Ureter (tissue), 1 donor: ENCODE measurements around the gene MBD5. TPM values are rescaled to one million over a fixed set of nuclear protein-coding genes. Genes with fewer than 3 reads are reported as not detected.

ENCODE experiments used
- DNase-seq: peaks from one replicate; pipeline ENCODE4 v3.0.0-alpha.2; 2020; ENCODE audit warnings: low spot score
- total RNA-seq: library from RNA; stranded (reverse); gene quantifications from one replicate; pipeline ENCODE4 v1.2.4, GENCODE V29; 2023
- donor health status: DM: yes; HTN: yes; CAD: no.

Gene MBD5
- total RNA-seq, 1 donor from 2014 or later = 82.4 TPM

GRCh38 chr2:148461876-148462275 lies 441.0 kb downstream of the MBD5 start:
- no peak for DNase-seq

GRCh38 chr2:148475626-148476025 lies 454.7 kb downstream of the MBD5 start:
- DNase-seq = no peak

DNA sequence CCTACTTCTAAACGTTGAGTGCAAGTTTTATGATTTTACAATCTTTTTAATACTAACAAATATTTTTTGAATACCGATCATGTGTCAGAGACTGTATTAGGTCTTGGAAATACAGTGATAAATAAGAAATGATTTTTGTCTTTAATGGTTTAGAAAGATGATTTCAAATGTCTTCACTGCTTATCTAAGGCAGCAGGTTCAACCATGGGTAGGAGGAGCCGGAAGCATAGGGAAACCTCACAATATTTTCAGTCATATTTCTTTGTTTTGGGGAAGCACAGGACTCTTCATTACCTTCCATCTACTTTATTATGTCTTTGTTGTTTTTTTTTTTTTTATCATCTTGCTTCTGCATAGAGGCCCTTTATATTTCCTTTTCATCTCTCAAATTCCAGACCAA lies 458.5 kb downstream of the MBD5 start:
- no peak for DNase-seq

DNA sequence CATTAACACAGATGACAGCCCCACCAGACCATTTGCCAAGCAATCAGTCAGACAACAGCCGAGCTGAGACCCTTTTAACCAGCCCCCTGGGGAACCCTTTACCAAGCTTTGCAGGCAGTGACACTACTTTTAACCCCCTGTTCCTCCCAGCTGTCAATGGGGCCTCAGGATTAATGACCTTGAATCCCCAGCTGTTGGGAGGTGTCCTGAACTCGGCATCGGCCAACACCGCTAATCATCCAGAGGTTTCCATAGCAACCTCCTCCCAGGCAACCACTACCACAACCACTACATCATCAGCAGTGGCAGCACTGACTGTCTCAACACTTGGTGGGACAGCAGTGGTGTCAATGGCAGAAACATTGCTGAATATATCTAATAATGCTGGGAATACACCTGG lies 462.8 kb downstream of the MBD5 start:
- no peak for DNase-seq

GRCh38 chr2:148484066-148484465 lies 463.2 kb downstream of the MBD5 start:
- no peak for DNase-seq

DNA sequence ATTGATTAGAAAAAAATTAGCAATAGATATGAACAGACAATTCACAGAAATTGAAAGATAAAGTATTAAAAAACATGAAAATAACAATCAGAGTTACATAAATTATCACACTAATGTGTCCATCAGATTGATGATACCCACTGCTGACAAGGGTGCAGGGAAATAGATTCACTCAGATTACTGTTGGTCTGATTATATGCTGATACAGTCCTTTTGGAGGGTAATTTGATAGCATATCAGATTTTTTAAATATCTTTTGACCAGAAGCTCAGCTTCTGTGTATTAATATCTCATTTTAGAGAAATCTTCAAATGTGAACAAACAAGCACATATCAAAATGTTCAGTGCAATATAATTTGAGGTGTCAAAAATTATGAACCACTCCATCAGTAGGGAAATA lies 465.8 kb downstream of the MBD5 start:
- no peak for DNase-seq

- DNase-seq = no peak
Observed at GRCh38 chr2:148487439-148487838, 466.5 kb downstream of the MBD5 start.

GRCh38 chr2:148490840-148491439 lies 470.0 kb downstream of the MBD5 start:
- no peak for DNase-seq

DNA sequence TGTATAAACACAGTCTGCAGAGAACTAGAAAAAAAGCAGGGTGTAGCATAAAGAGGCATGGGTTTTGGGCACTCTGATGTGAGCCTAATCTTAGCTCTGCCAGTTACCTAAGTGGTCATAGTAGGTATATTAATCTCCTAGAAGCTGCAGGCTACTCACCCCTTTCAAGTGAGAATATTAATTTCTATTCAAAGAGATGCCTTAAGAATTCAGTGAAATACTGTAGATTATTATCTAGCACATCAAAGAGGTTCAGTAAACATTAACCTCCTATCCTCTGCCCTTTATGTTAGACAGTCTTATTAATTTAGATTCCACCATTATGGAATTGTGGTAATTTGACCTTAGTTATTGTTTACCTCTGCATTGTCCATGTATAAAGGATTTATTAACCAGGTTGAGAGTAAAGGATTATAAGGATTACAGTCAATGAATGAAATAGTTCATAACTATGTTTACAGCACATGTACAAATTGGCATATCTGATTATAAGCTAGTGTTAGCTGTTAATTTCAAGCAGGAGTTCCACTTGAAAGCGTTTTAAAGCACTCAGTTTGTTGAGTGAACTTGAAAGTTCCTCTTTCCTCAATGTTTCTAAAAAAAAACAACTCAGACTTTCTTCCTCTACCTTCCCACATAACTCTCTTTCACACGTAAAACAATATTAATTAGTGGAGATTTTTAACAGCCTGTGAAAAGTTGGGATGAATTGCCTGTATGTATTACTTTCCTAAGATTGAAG lies 473.1 kb downstream of the MBD5 start:
- no peak for DNase-seq

- DNase-seq = no peak
Observed at GRCh38 chr2:148495586-148495985, 474.7 kb downstream of the MBD5 start.

DNA sequence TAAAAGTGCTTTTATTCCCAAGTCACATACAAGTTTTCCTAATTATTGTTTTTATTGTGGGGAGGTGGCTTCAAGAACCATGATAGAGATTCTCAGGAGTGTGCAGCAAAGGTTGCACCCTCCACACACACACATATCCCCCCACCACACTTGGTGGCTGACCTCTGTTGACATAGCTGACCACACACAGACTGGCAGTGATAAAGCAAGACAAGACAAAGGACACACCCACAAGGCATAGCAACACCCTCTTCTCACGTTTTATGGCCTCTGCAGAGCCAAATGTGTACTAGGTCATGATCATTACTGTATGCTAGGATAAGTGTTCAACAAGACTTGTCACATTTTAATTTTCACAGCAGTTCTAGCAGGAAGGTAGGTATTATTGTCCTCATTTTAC lies 480.7 kb downstream of the MBD5 start:
- no peak for DNase-seq

- DNase-seq = no peak
Observed at GRCh38 chr2:148503516-148503915, 482.6 kb downstream of the MBD5 start.

DNA sequence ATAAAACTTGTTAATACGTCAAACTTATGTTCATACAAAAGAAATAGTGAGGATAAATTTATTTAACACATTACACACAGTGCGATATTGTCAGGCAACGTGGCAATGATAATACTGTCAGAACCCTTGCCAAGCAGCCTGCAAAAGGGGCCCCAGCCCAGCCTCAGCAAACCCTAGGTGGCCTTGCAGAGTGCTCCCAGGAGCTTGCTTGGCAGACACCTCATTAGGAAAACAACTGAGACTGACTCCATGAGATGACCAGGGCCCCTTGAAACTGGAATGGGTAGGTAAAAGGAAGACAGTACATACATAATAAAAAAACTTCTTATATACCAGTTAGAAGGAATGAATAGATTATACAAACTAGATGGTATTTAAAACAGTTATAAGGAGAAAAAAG lies 487.1 kb downstream of the MBD5 start:
- DNase-seq = no peak

- DNase-seq = no peak
Observed at GRCh38 chr2:148508878-148509287, 488.0 kb downstream of the MBD5 start.

DNA sequence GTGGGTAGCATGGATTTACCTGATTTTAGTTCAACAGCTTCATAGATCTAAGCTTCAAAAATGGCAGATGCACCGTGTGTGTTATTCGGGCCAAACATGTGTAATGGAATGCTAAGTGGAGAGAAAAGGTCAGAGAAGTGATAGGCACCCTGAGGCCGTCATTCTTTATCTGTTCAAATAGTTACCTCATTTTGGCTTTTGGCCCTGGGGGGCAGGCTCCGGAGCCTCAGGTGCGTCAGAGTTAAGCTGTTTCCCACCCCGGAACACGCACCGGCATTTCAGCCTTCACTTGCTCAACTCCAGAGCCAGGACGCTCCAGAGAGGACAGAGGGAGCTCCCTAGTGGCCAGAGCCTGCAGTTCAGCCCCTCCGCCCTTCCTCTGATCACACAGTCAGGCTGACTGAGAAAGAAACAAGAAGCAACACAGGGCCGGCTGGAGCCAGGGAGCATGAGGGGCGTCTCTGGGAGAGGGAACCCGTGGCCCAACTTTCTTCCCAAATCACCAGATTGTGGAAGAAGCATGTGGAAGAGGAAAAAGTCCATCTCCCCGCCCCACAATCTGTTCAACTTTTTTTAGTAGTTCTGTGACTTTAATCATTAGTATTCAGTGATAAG lies 488.5 kb downstream of the MBD5 start:
- peak; percentile 87 for DNase-seq

DNA sequence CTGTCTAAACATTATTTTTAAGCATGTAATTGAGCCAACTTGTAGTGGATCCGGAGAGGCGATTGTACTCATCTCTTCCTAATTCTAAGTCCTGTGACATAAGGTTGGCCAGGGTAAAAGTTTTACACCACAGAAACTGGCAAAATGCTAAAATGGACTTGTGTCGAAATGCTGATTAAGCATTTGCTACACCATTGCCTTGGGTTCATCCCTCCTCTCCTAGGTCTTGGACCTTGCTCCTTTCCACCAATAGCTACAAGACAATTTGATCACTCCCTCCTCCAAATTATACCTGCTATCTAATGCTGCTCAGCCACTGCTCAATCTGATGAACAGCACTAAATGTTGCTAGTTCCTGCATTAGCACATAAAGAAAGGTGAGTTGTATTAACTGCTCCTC lies 491.0 kb downstream of the MBD5 start:
- DNase-seq = no peak

DNA sequence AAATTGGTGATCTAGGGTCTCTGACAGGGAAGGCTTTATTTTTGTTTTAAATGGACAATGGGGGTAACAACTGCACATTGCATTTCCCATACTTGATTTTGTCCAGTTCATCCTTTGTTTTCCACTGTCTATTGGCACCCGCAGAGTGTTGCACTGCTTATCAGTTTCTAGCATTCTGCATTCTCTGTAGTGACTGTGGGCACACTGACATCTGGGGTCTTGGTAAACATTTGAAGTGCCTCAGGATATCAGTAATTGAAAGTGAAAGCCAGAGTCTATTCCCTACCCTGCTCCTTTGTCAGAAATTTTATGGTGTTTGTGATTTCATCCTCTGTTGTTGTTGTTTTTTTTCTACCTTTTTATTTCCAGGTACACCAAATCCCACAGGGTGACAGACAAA lies 491.6 kb downstream of the MBD5 start:
- no peak for DNase-seq

DNA sequence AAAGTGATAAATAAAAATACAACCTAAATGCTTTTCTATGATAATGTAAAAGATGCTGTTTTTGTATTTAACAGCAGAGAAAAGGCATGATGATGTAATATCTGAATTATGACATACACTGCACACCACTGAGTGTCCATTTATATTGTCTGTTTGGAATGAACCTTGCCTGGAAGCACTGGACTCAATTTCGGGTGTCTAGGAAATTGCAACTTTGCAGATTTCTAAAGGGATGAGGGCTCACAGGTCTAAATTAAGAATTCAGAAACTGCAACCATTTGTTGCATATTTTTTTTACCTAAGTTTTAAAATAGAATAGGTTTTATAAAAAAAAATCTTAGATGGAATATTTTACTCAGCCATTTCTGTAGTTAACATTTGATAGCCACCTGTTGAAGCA lies 492.5 kb downstream of the MBD5 start:
- no peak for DNase-seq

GRCh38 chr2:148515120-148515519 lies 494.2 kb downstream of the MBD5 start:
- DNase-seq = no peak

GRCh38 chr2:148515976-148516375 lies 495.1 kb downstream of the MBD5 start:
- no peak for DNase-seq

DNA sequence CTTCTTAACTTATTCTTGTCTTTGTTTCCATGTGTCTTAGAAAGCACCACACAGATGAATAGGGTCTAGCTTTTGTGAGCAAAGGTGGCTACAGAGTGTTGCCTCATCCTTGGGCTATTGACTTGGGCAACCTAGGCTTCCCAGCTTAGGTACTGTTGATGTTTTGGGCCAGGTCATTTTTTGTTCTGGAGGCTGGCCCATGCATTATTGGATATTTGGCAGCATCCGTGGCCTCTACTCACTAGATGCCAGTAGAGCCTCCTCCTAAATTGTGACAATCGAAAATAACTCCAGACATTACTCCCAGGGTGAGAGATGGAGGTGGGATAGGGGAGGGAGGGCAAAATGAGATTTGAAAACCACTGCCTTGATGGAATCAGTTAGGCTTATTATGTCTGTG lies 496.4 kb downstream of the MBD5 start:
- DNase-seq = no peak

GRCh38 chr2:148517822-148518221 lies 496.9 kb downstream of the MBD5 start:
- no peak for DNase-seq

GRCh38 chr2:148519013-148519412 lies 498.1 kb downstream of the MBD5 start:
- no peak for DNase-seq
